Right atrium auricular region (tissue), 2 donors: Measurements from ENCODE around the gene FOXRED1. TPM values are rescaled to one million over a fixed set of nuclear protein-coding genes. Genes with fewer than 3 reads are reported as not detected.

Experiments used
- DNase-seq: peaks from one replicate; pipeline ENCODE4 v3.0.0-alpha.2; 2019; ENCODE audit warnings: low spot score
- H3K27ac ChIP-seq, 2 donors: fragments of 200-600 bp; sonication (generic); 1 replicate in 1 of 2; 2 replicates in 1 of 2; pipeline ENCODE4 v1.5.1; 2016 to 2019
- H3K27me3 ChIP-seq, 2 donors: fragments of 200-600 bp; sonication (generic); one replicate each; pipeline versions ENCODE4 v1.5.1 to v1.6.0; 2017 to 2019
- H3K36me3 ChIP-seq: fragments of 200-600 bp; sonication (generic); one replicate; pipeline ENCODE4 v1.5.1; 2016
- H3K4me1 ChIP-seq, 2 donors: fragments of 200-600 bp; sonication (generic); one replicate each; pipeline versions ENCODE4 v1.5.1 to v1.6.0; 2017 to 2019
- H3K4me3 ChIP-seq, 2 donors: fragments of 200-600 bp; sonication (generic); 1 replicate in 1 of 2; 2 replicates in 1 of 2; pipeline ENCODE4 v1.5.1; 2017 to 2019; ENCODE audit warnings: mild to moderate bottlenecking in 1 of 2, moderate library complexity in 1 of 2
- H3K9me3 ChIP-seq, 2 donors: fragments of 200-600 bp; sonication (generic); one replicate each; pipeline ENCODE4 v1.5.1; 2019
- CTCF ChIP-seq, 2 donors: fragments of 200-600 bp; sonication (generic); IDR thresholded peaks; one replicate each; pipeline ENCODE4 v1.5.1; 2019; ENCODE audit warnings: antibody characterized with exemption in 2 of 2
- total RNA-seq, 2 donors: library from RNA; depleted of rRNA; stranded (reverse); fragments of >200 nt; gene quantifications; one replicate each; pipeline ENCODE4 v1.1.0, GENCODE V29; 2016

The FOXRED1 gene
- total RNA-seq, 2 donors from 2014 or later: 19.1 to 26.6 TPM

- DNase-seq: no peak
- Histone ChIP-seq H3K4me1 (no peaks in the 10 kb centered on the region), H3K36me3 (peaks cover 63% of the 10 kb centered on the region), H3K9me3 (no peaks in the 10 kb centered on the region), H3K27ac (no peak overlapping the region), H3K4me3 (no peak overlapping the region), H3K27me3 (no peaks in the 10 kb centered on the region)
- TF ChIP-seq CTCF (IDR thresholded peaks at IDR 0.05): no peak
Observed at GRCh38 chr11:126262216-126262615, 6.7 kb upstream of the FOXRED1 start.

- Histone ChIP-seq H3K4me1 (peaks cover 0 to 9% of the 10 kb centered on the region in 2 donors), H3K4me3 (no peak overlapping the region), H3K27ac (no peak overlapping the region), H3K9me3 (no peaks in the 10 kb centered on the region), H3K27me3 (no peaks in the 10 kb centered on the region), H3K36me3 (peaks cover 62% of the 10 kb centered on the region)
- no peak for DNase-seq
- TF ChIP-seq CTCF (IDR thresholded peaks at IDR 0.05): no peak
Observed at GRCh38 chr11:126263489-126263888, 5.5 kb upstream of the FOXRED1 start.

GRCh38 chr11:126265811-126266210 lies 3.1 kb upstream of the FOXRED1 start:
- Histone ChIP-seq H3K4me1 (peaks cover 0 to 15% of the 10 kb centered on the region in 2 donors), H3K27me3 (no peaks in the 10 kb centered on the region), H3K9me3 (no peaks in the 10 kb centered on the region), H3K4me3 (no peak overlapping the region), H3K36me3 (peaks cover 62% of the 10 kb centered on the region), H3K27ac (no peak overlapping the region)
- no peak for DNase-seq
- TF ChIP-seq CTCF (IDR thresholded peaks at IDR 0.05): no peak

- Histone ChIP-seq H3K27ac (peak overlapping the region; percentile 85 to 92), H3K4me3 (peak overlapping the region; percentile 82 to 91), H3K27me3 (no peaks in the 10 kb centered on the region), H3K4me1 (peaks cover 0 to 15% of the 10 kb centered on the region in 2 donors), H3K9me3 (no peaks in the 10 kb centered on the region), H3K36me3 (peaks cover 50% of the 10 kb centered on the region)
- DNase-seq: no peak
- no peak for TF ChIP-seq CTCF (IDR thresholded peaks at IDR 0.05)
Observed at GRCh38 chr11:126267650-126268049, 1.3 kb upstream of the FOXRED1 start.

GRCh38 chr11:126268361-126268707 lies 620 bp upstream of the FOXRED1 start:
- peak overlapping the region; percentile 85 to 92 for H3K27ac ChIP-seq

More at GRCh38 chr11:126268361-126268707, 620 bp upstream of the FOXRED1 start:
- H3K4me3 ChIP-seq: peak overlapping the region; percentile 82 to 91
- peaks cover 0 to 15% of the 10 kb centered on the region in 2 donors for H3K4me1 ChIP-seq
- H3K9me3 ChIP-seq: no peaks in the 10 kb centered on the region
- TF ChIP-seq CTCF (IDR thresholded peaks at IDR 0.05): no peak
- no peaks in the 10 kb centered on the region for H3K27me3 ChIP-seq
- peaks cover 48% of the 10 kb centered on the region for H3K36me3 ChIP-seq
- no peak for DNase-seq
